MCF 10A (cell line): Measurements from ENCODE around the gene MEA1. TPM values are rescaled to one million over a fixed set of nuclear protein-coding genes. Genes with fewer than 3 reads are reported as not detected.
"Not testable (repeated sequence)": the region's sequence is repeated elsewhere in the genome, so short reads cannot be mapped to it uniquely, and the experiment has no call there.

Source experiments
- BruUV-seq: library from RNA; stranded (reverse); fragments of 400-500 nt; replicated peaks from 2 replicates; lab custom pipeline; 2021; lab: Mats Ljungman, UMichigan
- CTCF ChIA-PET: fragments of 300-600 bp; sonication (Branson Sonifier 250); formaldehyde crosslinking; extraction: SDS; loops from one replicate; lab custom pipeline; 2021; ENCODE audit warnings: antibody characterized with exemption, inconsistent platforms; lab: Yijun Ruan, JAX
- POLR2A ChIA-PET: fragments of 300-600, 350-650 bp; sonication (Branson Sonifier 250); formaldehyde crosslinking; extraction: SDS; loops from one replicate; lab custom pipeline; 2020; ENCODE audit warnings: antibody characterized with exemption, inconsistent platforms; lab: Yijun Ruan, JAX
- DNase-seq: peaks from one replicate; pipeline ENCODE4 v3.0.0-alpha.2; 2018; ENCODE audit not compliant: unreplicated experiment
- H3K27ac Mint-ChIP-seq: one replicate; pipeline ENCODE4 v1.8.0; 2022; ENCODE audit warnings: mild to moderate bottlenecking, low read depth, mixed read lengths; ENCODE audit not compliant: unreplicated experiment
- H3K27me3 Mint-ChIP-seq: one replicate; pipeline ENCODE4 v1.8.0; 2022; ENCODE audit warnings: mixed read lengths; ENCODE audit not compliant: insufficient read depth, unreplicated experiment
- H3K36me3 Mint-ChIP-seq: one replicate; pipeline ENCODE4 v1.8.0; 2022; ENCODE audit warnings: mild to moderate bottlenecking, moderate library complexity, mixed read lengths; ENCODE audit not compliant: insufficient read depth, unreplicated experiment
- H3K4me1 Mint-ChIP-seq: one replicate; pipeline ENCODE4 v1.8.0; 2022; ENCODE audit warnings: mixed read lengths; ENCODE audit not compliant: insufficient read depth, unreplicated experiment
- H3K4me3 Mint-ChIP-seq: one replicate; pipeline ENCODE4 v1.8.0; 2022; ENCODE audit warnings: mild to moderate bottlenecking, moderate library complexity, mixed read lengths; ENCODE audit not compliant: unreplicated experiment
- H3K9me3 Mint-ChIP-seq: one replicate; pipeline ENCODE4 v1.8.0; 2022; ENCODE audit warnings: mixed read lengths; ENCODE audit not compliant: unreplicated experiment
- CTCF ChIP-seq: fragments of 200-600 bp; IDR thresholded peaks from one replicate; pipeline ENCODE4 v1.8.0; 2022; ENCODE audit warnings: antibody characterized with exemption, mild to moderate bottlenecking; ENCODE audit not compliant: unreplicated experiment
- intact Hi-C: fragments of 100-400 bp; cut with micrococcal nuclease; formaldehyde crosslinking; loops from 2 replicates; pipeline ENCODE4 v1.14.1; 2022
- total RNA-seq: library from RNA; stranded (reverse); gene quantifications from 2 replicates; pipeline ENCODE4 v1.2.3, GENCODE V29; 2022

The MEA1 gene
- total RNA-seq, 1 experiment from 2014 or later, result 71.8 TPM

- H3K27me3 Mint-ChIP-seq, result no peaks in the 10 kb centered on the region
- CTCF ChIA-PET, result interaction anchor here (0.6 to 1.0 kb wide), 2 partner anchors 18 to 64 kb away, joined by 3 read pairs; no protein-coding TSS in a partner anchor
- BruUV-seq, result no TSS peak
These were observed 37.2 kb upstream of the MEA1 start for GRCh38 chr6:43050981-43051380.

GRCh38 chr6:43047998-43048397, 34.3 kb upstream of the MEA1 start:
- H3K27me3 Mint-ChIP-seq, result no peaks in the 10 kb centered on the region
- BruUV-seq, result no TSS peak
- H3K9me3 Mint-ChIP-seq, result no peaks in the 10 kb centered on the region
- H3K4me3 Mint-ChIP-seq, result no peak overlapping the region
- TF ChIP-seq CTCF, result no peak
- DNase-seq, result no peak
- intact Hi-C loops, result no loop called here
- H3K36me3 Mint-ChIP-seq, result peaks cover 54% of the 10 kb centered on the region
- peaks cover 25% of the 10 kb centered on the region for H3K4me1 Mint-ChIP-seq
- no peak overlapping the region for H3K27ac Mint-ChIP-seq
- POLR2A ChIA-PET, result interaction anchor here (1.0 to 1.3 kb wide), 2 partner anchors 11 to 123 kb away, joined by 3 read pairs; partner anchors contain the start of genes KLC4 and MRPL2
- CTCF ChIA-PET, result no interaction called here

More at GRCh38 chr6:43050981-43051380, 37.2 kb upstream of the MEA1 start:
- H3K9me3 Mint-ChIP-seq, result no peaks in the 10 kb centered on the region
- H3K4me1 Mint-ChIP-seq, result peaks cover 27% of the 10 kb centered on the region
- intact Hi-C loops, result loop anchor here (5.0 kb wide), 1 partner anchor 39 kb away; the partner anchor contains the start of genes KLHDC3 and MEA1
- POLR2A ChIA-PET, result interaction anchor here (1.0 to 1.5 kb wide), 2 partner anchors 37 to 120 kb away, joined by 3 to 6 read pairs; partner anchors contain the start of genes KLHDC3, MEA1 and SRF
- no peak for TF ChIP-seq CTCF
- H3K4me3 Mint-ChIP-seq, result no peak overlapping the region
- peaks cover 49% of the 10 kb centered on the region for H3K36me3 Mint-ChIP-seq
- DNase-seq, result no peak
- H3K27ac Mint-ChIP-seq, result peak overlapping the region; percentile 60

GRCh38 chr6:43045371-43045930, 31.7 kb upstream of the MEA1 start:
- CTCF ChIA-PET, result interaction anchor here (0.6 to 0.7 kb wide), 2 partner anchors 30 to 57 kb away, joined by 3 to 4 read pairs; no protein-coding TSS in a partner anchor
- no peak overlapping the region for H3K27ac Mint-ChIP-seq
- no TSS peak for BruUV-seq
- no peak for TF ChIP-seq CTCF
- no peaks in the 10 kb centered on the region for H3K9me3 Mint-ChIP-seq
- POLR2A ChIA-PET, result interaction anchor here (1.0 to 1.1 kb wide), 3 partner anchors 8 to 137 kb away, joined by 3 to 6 read pairs (median 3); partner anchors contain the start of genes CUL7, CUL9 and MRPL2
- no peaks in the 10 kb centered on the region for H3K27me3 Mint-ChIP-seq
- DNase-seq, result no peak
- H3K36me3 Mint-ChIP-seq, result peaks cover 56% of the 10 kb centered on the region
- H3K4me1 Mint-ChIP-seq, result peaks cover 1% of the 10 kb centered on the region
- H3K4me3 Mint-ChIP-seq, result no peak overlapping the region
- intact Hi-C loops, result no loop called here

GRCh38 chr6:43043310-43043709, 29.6 kb upstream of the MEA1 start:
- no peak for DNase-seq
- no peaks in the 10 kb centered on the region for H3K27me3 Mint-ChIP-seq
- no peaks in the 10 kb centered on the region for H3K4me1 Mint-ChIP-seq
- no peak for TF ChIP-seq CTCF
- no TSS peak for BruUV-seq
- ChIA-PET CTCF (no interaction called here), POLR2A (interaction anchor here (2.1 kb wide), 1 partner anchor 10 kb away, joined by 11 read pairs; the partner anchor contains the start of gene CUL7)
- peaks cover 49% of the 10 kb centered on the region for H3K36me3 Mint-ChIP-seq
- no peak overlapping the region for H3K4me3 Mint-ChIP-seq
- intact Hi-C loops, result no loop called here
- H3K9me3 Mint-ChIP-seq, result no peaks in the 10 kb centered on the region
- no peak overlapping the region for H3K27ac Mint-ChIP-seq

- H3K4me1 Mint-ChIP-seq, DNase-seq, H3K4me3 Mint-ChIP-seq, intact Hi-C loops, BruUV-seq, H3K27ac Mint-ChIP-seq, H3K27me3 Mint-ChIP-seq, H3K9me3 Mint-ChIP-seq: not testable (repeated sequence)
- ChIA-PET CTCF (interaction anchor here (1.2 kb wide), 1 partner anchor 8 kb away, joined by 3 read pairs; no protein-coding TSS in a partner anchor), POLR2A (interaction anchor here (2.1 kb wide), 1 partner anchor 12 kb away, joined by 11 read pairs; the partner anchor contains the start of gene CUL7)
- peaks cover 49% of the 10 kb centered on the region for H3K36me3 Mint-ChIP-seq
These were observed 27.7 kb upstream of the MEA1 start for GRCh38 chr6:43041475-43041874.
